SW480 (cell line): ENCODE measurements around the gene RIC3.

Experiments used
- DNase-seq: peaks from one replicate; pipeline ENCODE4 v3.0.0-alpha.2; 2016; ENCODE audit warnings: low spot score

The RIC3 gene

GRCh38 chr11:8168485-8169257 is at the start of gene RIC3:
RIC3 (minus strand) TSS chr11:8169025; CDS start chr11:8168989, 36 bp downstream.
- no peak for DNase-seq

GRCh38 chr11:8218409-8218808 is 49.6 kb upstream of the RIC3 start:
- no peak for DNase-seq

GRCh38 chr11:8217926-8218325 is 49.1 kb upstream of the RIC3 start:
- no peak for DNase-seq

- no peak for DNase-seq
These were observed 48.3 kb upstream of the RIC3 start for GRCh38 chr11:8217136-8217535.

GRCh38 chr11:8213376-8213775 is 44.6 kb upstream of the RIC3 start:
- no peak for DNase-seq

GRCh38 chr11:8209208-8209807 is 40.5 kb upstream of the RIC3 start:
- no peak for DNase-seq

GRCh38 chr11:8207080-8208000 is 38.5 kb upstream of the RIC3 start:
- DNase-seq = no peak

- DNase-seq = no peak
These were observed 37.6 kb upstream of the RIC3 start for GRCh38 chr11:8206251-8207079.

GRCh38 chr11:8205566-8205965 is 36.7 kb upstream of the RIC3 start:
- no peak for DNase-seq

GRCh38 chr11:8204596-8204995 is 35.8 kb upstream of the RIC3 start:
- DNase-seq = no peak

GRCh38 chr11:8204025-8204424 is 35.2 kb upstream of the RIC3 start:
- DNase-seq = no peak

GRCh38 chr11:8203414-8203715 is 34.5 kb upstream of the RIC3 start:
- no peak for DNase-seq

- no peak for DNase-seq
These were observed 33.9 kb upstream of the RIC3 start for GRCh38 chr11:8202516-8203413.

GRCh38 chr11:8201644-8202365 is 33.0 kb upstream of the RIC3 start:
- no peak for DNase-seq

- DNase-seq = no peak
These were observed 30.9 kb upstream of the RIC3 start for GRCh38 chr11:8199676-8200075.

- no peak for DNase-seq
These were observed 27.9 kb upstream of the RIC3 start for GRCh38 chr11:8196749-8197148.

GRCh38 chr11:8194956-8195355 is 26.1 kb upstream of the RIC3 start:
- no peak for DNase-seq

GRCh38 chr11:8192896-8193209 is 24.0 kb upstream of the RIC3 start:
- DNase-seq = no peak

GRCh38 chr11:8192016-8192895 is 23.4 kb upstream of the RIC3 start:
- DNase-seq = peak; percentile 58
